MG63 (cell line): ENCODE measurements around the gene AMBN. TPM values are rescaled to one million over a fixed set of nuclear protein-coding genes. Genes with fewer than 3 reads are reported as not detected.
A peak's percentile ranks its signal among the peaks of the same experiment; 100 is the strongest.
"Not testable (repeated sequence)": the region's sequence is repeated elsewhere in the genome, so short reads cannot be mapped to it uniquely, and the experiment has no call there.

Source experiments
- DNase-seq: peaks from one replicate; pipeline ENCODE4 v3.0.0-alpha.2; 2020
- H3K27me3 ChIP-seq: fragments of 250-450 bp; sonication (Bioruptor Pico); 2 replicates; pipeline ENCODE4 v1.5.1; 2020; ENCODE audit warnings: mild to moderate bottlenecking, moderate library complexity
- H3K36me3 ChIP-seq: fragments of 250-450 bp; sonication (Bioruptor Pico); 2 replicates; pipeline ENCODE4 v1.5.1; 2020; ENCODE audit warnings: mild to moderate bottlenecking, moderate library complexity
- H3K4me3 ChIP-seq: fragments of 250-450 bp; sonication (Bioruptor Pico); 2 replicates; pipeline ENCODE4 v1.5.1; 2020; ENCODE audit warnings: mild to moderate bottlenecking, moderate library complexity
- H3K9me3 ChIP-seq: fragments of 250-450 bp; sonication (Bioruptor Pico); 2 replicates; pipeline ENCODE4 v1.5.1; 2020; ENCODE audit warnings: mild to moderate bottlenecking, moderate library complexity
- total RNA-seq: library from RNA; depleted of rRNA; stranded (reverse); fragments of >200 nt; shearing (Covaris generic); gene quantifications from 2 replicates; pipeline ENCODE4 v1.2.3, GENCODE V29; 2014; ENCODE audit warnings: low replicate concordance; rRNA removed

The AMBN gene
- total RNA-seq, 1 experiment from 2014 or later, result not detected

- H3K9me3 ChIP-seq, result no peaks in the 10 kb centered on the region
- no peak for DNase-seq
- no peak overlapping the region for H3K4me3 ChIP-seq
- no peaks in the 10 kb centered on the region for H3K36me3 ChIP-seq
- no peaks in the 10 kb centered on the region for H3K27me3 ChIP-seq
Observed at GRCh38 chr4:70634482-70634881, 42.4 kb downstream of the AMBN start.

GRCh38 chr4:70637239-70637913, 45.3 kb downstream of the AMBN start:
- Histone ChIP-seq H3K4me3 (no peak overlapping the region), H3K9me3 (no peaks in the 10 kb centered on the region), H3K27me3 (no peaks in the 10 kb centered on the region), H3K36me3 (no peaks in the 10 kb centered on the region)
- no peak for DNase-seq

- H3K4me3 ChIP-seq, result no peak overlapping the region
- no peak for DNase-seq
- H3K36me3 ChIP-seq, result no peaks in the 10 kb centered on the region
- H3K9me3 ChIP-seq, result no peaks in the 10 kb centered on the region
- H3K27me3 ChIP-seq, result no peaks in the 10 kb centered on the region
Observed at GRCh38 chr4:70640192-70640591, 48.1 kb downstream of the AMBN start.

- DNase-seq, result not testable (repeated sequence)
Observed at GRCh38 chr4:70650741-70651140, 58.7 kb downstream of the AMBN start.

GRCh38 chr4:70651864-70652506, 59.9 kb downstream of the AMBN start:
- Histone ChIP-seq H3K27me3 (no peaks in the 10 kb centered on the region), H3K36me3 (no peaks in the 10 kb centered on the region), H3K9me3 (no peaks in the 10 kb centered on the region), H3K4me3 (peak overlapping the region; percentile 12)
- no peak for DNase-seq

More at GRCh38 chr4:70650741-70651140, 58.7 kb downstream of the AMBN start:
- H3K27me3 ChIP-seq, H3K4me3 ChIP-seq, H3K36me3 ChIP-seq, H3K9me3 ChIP-seq: not testable (repeated sequence)

GRCh38 chr4:70654605-70655011, 62.6 kb downstream of the AMBN start:
- no peaks in the 10 kb centered on the region for H3K36me3 ChIP-seq
- no peaks in the 10 kb centered on the region for H3K27me3 ChIP-seq
- H3K9me3 ChIP-seq, result no peaks in the 10 kb centered on the region
- no peak overlapping the region for H3K4me3 ChIP-seq
- no peak for DNase-seq

Other genes starting within 250 kb of the AMBN start
- not detected in 2 replicates for gene SMR3A, start 231.5 kb upstream of the AMBN start, total RNA-seq
- not detected in 2 replicates for gene SMR3B, start 209.1 kb upstream of the AMBN start, total RNA-seq
- gene OPRPN, start 194.3 kb upstream of the AMBN start, total RNA-seq, result not detected in 2 replicates
- gene MUC7, start 120.1 kb upstream of the AMBN start, total RNA-seq, result not detected in 2 replicates
- gene AMTN, start 73.7 kb upstream of the AMBN start, total RNA-seq, result 2.6 TPM in 1 of 2 replicates, not detected in the other
- gene ENAM, start 36.5 kb downstream of the AMBN start, total RNA-seq, result not detected in 2 replicates
- not detected in 2 replicates for gene JCHAIN, start 74.3 kb downstream of the AMBN start, total RNA-seq
- gene UTP3, start 96.3 kb downstream of the AMBN start, total RNA-seq, result 3.0 and 6.4 TPM in 2 replicates
- gene RUFY3, start 129.7 kb downstream of the AMBN start, total RNA-seq, result 7.8 and 38.6 TPM in 2 replicates
- gene GRSF1, start 247.6 kb downstream of the AMBN start, total RNA-seq, result 81.3 and 114 TPM in 2 replicates